CD4-positive, alpha-beta T cell treated with Interferon alpha-2 for 1 hour (primary cell): Measurements from ENCODE around the gene DOC2A.
"Not testable (repeated sequence)": the region's sequence is repeated elsewhere in the genome, so short reads cannot be mapped to it uniquely, and the experiment has no call there.

Experiments used
- DNase-seq, 2 donors: peaks; one replicate each; pipeline ENCODE4 v3.0.0-alpha.2; 2020 to 2022

The DOC2A gene

GRCh38 chr16:30010844-30011713, at the start of gene DOC2A:
DOC2A (minus strand) TSS chr16:30011027; CDS start chr16:30010222, 805 bp downstream.
- peak in 1 of 2 donors; percentile 37 for DNase-seq

GRCh38 chr16:30060346-30060745, 49.5 kb upstream of the DOC2A start:
- DNase-seq: no peak

- peak in 1 of 2 donors; percentile 61 for DNase-seq
Observed at GRCh38 chr16:30054959-30055553, 44.2 kb upstream of the DOC2A start.

GRCh38 chr16:30054451-30054850, 43.6 kb upstream of the DOC2A start:
- no peak for DNase-seq

DNA sequence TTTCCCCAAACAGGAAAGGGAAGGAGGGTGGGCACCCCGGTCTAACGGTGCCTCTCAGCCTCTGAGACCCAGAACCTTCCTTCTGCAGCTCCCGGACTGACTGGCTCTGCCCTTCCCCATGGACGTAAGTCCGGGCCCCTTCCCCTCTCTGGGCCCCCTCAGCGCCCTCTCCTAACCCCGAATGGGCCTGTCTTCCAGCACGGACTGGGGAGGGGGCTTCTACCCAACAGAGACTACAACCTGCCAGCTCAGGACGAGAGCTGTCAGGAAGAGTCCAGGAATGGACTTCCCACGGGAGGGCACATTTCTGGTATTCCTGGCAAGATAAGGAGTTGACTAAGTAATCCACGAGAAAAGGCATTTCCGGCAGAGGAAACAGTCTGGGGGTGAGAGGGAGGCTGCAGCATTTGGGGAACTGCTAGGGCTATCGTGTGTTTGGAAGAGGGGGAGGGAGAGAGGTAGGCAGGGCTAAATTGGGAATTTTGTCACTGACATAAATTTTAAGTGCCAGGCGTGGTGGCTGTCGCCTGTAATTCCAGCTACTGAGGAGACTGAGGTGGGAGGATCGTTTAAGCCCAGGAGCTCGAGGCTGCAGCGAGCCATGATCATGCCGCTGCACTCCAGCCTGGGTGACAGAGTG, 42.7 kb upstream of the DOC2A start:
- no peak for DNase-seq

GRCh38 chr16:30052671-30053372, 42.0 kb upstream of the DOC2A start:
- peak; percentile 90 to 91 for DNase-seq

DNA sequence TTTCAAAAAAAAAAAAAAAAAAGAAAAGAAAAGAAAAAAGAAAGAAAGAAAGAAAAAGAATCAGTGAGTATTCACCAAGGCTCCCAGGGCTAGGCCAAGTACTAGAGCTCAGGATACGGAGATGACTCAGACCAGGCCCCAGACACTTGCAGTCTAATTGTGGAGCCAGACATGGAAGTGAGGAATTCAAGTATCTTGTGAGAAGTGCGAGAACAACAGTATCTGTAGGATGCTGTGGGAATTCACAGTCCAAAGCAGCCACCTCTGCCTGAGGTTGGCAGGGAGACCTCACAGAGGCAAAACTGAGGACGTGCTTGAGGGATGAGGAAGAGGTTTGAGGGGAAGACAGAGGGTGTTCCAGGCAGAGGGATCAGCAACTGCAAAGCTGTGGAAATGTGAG, 40.7 kb upstream of the DOC2A start:
- no peak for DNase-seq

DNA sequence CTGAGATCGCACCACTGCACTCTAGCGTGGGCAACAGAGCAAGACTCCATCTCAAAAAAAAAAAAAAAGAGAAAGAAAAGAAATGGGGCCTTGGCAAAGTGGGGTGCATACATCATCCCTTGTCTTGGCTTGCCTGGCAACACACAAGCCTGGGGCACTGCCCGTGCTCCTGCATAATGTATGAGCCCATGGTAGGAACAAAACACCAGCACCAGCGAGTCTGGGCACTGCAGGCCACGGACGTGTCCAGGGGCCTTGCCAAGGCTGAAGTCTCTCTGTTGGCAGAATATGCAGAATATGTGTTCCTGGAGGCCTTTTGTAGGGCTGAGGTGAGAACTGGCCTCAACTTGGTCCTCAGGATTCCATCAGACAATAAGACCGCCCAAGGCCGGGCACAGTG, 39.0 kb upstream of the DOC2A start:
- DNase-seq: no peak

GRCh38 chr16:30046588-30046987, 35.8 kb upstream of the DOC2A start:
- DNase-seq: no peak

DNA sequence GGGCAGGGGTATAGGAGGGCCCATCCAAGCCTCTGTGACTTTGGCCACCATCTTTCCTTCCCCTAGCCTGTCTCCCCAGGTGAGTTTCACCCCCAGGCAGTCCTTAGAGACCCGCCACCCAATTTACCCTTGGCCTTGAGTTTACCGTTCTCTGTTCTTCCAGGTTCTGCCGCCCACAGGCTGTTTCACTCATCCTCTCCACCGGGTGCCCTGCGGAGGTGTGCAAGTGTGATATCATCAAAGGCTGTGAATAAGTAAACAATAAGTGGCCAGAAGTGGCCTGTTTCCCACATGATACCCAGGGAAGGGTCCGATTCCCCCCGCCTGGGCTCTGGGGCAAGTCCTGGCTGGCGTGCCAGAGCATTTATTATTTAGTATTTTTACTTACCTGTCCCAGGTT, 35.4 kb upstream of the DOC2A start:
- DNase-seq: no peak

DNA sequence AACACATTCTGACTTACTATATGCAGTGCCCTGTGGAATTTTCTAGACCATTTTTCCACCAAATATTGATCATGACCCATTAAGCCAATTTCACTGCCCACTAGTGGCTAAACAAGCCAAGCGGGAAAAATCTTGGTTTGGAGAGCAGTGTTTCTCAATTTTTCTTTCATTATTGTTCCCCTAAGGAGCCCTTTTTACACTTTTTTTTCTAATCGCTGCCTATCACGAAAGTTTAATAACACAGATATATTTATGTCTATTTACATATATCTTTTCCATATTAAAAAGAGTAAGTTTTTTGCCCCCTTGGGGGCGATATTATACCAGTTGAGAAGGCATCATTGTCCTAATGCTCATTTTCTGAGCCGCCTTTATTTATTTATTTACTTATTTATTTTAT, 31.0 kb upstream of the DOC2A start:
- DNase-seq: peak in 1 of 2 donors; percentile 54

GRCh38 chr16:30040690-30041089, 29.9 kb upstream of the DOC2A start:
- not testable (repeated sequence) for DNase-seq

DNA sequence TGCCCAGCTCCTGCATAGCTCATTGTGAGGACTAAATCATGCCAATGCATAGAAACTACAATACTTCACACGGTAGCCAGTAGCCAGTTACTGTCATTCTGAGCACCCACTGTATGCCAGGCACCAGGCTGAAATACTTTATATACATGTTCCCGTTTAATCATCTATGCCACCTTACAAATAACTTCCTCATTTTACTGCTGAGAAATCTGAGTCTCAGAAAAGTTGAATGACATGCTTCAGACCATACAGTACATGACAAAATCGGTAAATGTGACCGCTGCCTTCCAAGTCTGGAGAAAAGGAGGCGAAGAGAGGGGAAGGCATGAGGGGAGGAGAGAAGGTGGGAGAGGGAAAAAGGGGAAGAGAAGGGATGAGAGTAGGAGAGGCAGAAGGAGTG, 29.4 kb upstream of the DOC2A start:
- DNase-seq: no peak

DNA sequence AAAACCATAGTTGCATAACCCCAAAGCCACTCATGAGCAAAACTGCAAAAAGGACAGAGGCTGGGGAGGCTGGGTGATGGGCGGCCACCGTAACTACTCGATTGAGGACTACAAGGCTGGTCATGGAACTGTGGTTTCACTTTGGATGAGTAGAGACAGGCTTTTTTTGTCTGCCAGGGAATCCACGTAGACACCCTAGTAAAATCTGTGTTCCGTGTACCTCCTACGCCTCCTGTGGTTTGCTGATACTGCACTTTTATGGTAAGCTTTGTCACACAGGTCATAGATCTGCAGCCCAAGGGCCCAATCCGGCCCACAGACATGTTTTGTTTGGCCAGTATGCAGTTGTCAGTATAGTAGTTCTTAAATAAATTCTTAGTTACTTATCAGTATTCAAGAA, 22.4 kb upstream of the DOC2A start:
- DNase-seq: no peak

GRCh38 chr16:30032083-30032819, 21.4 kb upstream of the DOC2A start:
- DNase-seq: peak; percentile 59 to 77

DNA sequence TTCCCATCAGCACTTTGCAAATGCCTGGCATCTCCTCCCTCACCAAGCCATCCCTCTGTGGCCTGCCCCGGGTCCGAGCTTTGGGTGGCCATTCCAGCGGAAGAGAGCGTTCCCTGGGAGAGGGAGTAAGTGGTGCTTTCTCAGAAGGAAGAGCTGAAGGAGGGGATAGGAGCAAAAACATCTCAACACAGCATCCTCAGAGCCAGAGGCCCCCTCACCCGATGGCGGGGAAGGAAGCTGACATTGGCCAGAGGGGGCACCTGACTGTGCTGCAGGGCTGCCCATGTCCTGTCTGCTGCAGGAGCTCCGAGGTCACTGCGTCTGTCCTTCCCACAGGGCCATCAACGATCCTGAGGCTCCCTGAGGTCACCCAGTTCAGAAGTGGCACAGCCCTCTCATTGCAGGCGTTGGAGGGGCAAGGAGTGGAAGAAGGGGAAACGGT, 20.7 kb upstream of the DOC2A start:
- no peak for DNase-seq

GRCh38 chr16:30030841-30031413, 20.1 kb upstream of the DOC2A start, which contains the start of gene TLCD3B:
TLCD3B (minus strand) TSS chr16:30031271; CDS start chr16:30030527, 744 bp downstream.
- DNase-seq: no peak

GRCh38 chr16:30030011-30030685, 19.3 kb upstream of the DOC2A start:
- no peak for DNase-seq

- no peak for DNase-seq
Observed at GRCh38 chr16:30028438-30029076, 17.7 kb upstream of the DOC2A start.

GRCh38 chr16:30027588-30028437, 17.0 kb upstream of the DOC2A start:
- DNase-seq: no peak
